Peyer's patch (tissue), 4 donors: ENCODE data around the gene RTF2.

ENCODE experiments used
- POLR2A ChIP-seq, 2 donors: fragments of 450-650 bp; IDR thresholded peaks; one replicate each; pipeline ENCODE4 v1.5.1; 2017; ENCODE audit warnings: antibody characterized with exemption in 2 of 2, mild to moderate bottlenecking in 2 of 2, moderate library complexity in 2 of 2
- TF ChIP-seq, protein P1 (sequence below), 6 experiments: fragments of 450-650 bp in 4 of 6; fragments of 200-600 bp in 2 of 6; sonication (generic) in 1 of 6; IDR thresholded peaks; one replicate each; pipeline ENCODE4 v1.5.1; 2017 to 2019; ENCODE audit warnings: antibody characterized with exemption in 6 of 6, mild to moderate bottlenecking in 3 of 6, moderate library complexity in 1 of 6

DNA sequence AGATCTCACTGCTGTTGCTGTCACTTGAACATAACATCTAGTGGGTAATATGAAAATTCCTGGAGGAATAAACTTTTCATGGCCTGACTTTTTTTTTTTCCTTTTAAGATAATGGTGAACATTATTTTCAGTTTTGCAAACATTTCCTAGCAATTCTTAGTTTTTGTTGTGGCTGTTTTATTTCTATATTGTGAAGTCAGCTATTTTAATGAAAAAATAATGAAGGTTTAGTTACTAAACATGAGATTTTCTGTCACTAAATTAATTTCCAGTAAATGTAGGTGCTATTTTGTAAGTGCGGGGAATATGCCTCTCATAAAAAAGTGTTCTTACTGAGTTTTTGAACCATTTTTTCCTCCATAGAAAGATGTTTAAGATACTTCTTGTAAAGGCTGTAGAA lies 32.7 kb downstream of the RTF2 start:
- TF ChIP-seq, protein P1, sequence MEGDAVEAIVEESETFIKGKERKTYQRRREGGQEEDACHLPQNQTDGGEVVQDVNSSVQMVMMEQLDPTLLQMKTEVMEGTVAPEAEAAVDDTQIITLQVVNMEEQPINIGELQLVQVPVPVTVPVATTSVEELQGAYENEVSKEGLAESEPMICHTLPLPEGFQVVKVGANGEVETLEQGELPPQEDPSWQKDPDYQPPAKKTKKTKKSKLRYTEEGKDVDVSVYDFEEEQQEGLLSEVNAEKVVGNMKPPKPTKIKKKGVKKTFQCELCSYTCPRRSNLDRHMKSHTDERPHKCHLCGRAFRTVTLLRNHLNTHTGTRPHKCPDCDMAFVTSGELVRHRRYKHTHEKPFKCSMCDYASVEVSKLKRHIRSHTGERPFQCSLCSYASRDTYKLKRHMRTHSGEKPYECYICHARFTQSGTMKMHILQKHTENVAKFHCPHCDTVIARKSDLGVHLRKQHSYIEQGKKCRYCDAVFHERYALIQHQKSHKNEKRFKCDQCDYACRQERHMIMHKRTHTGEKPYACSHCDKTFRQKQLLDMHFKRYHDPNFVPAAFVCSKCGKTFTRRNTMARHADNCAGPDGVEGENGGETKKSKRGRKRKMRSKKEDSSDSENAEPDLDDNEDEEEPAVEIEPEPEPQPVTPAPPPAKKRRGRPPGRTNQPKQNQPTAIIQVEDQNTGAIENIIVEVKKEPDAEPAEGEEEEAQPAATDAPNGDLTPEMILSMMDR (IDR thresholded peaks at IDR 0.05), result no peak
- no peak for TF ChIP-seq POLR2A (IDR thresholded peaks at IDR 0.05)
